Natural killer cell (primary cell): ENCODE measurements around the gene F2. TPM values are rescaled to one million over a fixed set of nuclear protein-coding genes. Genes with fewer than 3 reads are reported as not detected.

Experiments used
- ATAC-seq, 3 donors: fragments of 150-1000 bp in 2 of 3; fragments of 200-7000 bp in 1 of 3; cut with Tn5 transposase; 1 replicate in 1 of 3; 2 replicates in 2 of 3; pipeline ENCODE4 v1.10.0; 2021; ENCODE audit warnings: mild to moderate bottlenecking in 2 of 3, moderate library complexity in 2 of 3
- DNase-seq, 2 donors: peaks; one replicate each; pipeline versions ENCODE4 v3.0.0 to v3.0.0-alpha.2; 2013 to 2021; ENCODE audit warnings: mixed read lengths in 1 of 2
- H3K27ac ChIP-seq: one replicate; pipeline ENCODE4 v1.5.1; 2013; ENCODE audit warnings: mild to moderate bottlenecking, low read length
- H3K27me3 ChIP-seq: one replicate; pipeline ENCODE4 v1.6.1; 2013; ENCODE audit warnings: low read length; ENCODE audit not compliant: control insufficient read depth, insufficient read depth
- H3K36me3 ChIP-seq: one replicate; pipeline ENCODE4 v1.6.1; 2013; ENCODE audit warnings: low read length; ENCODE audit not compliant: control insufficient read depth, insufficient read depth
- H3K4me1 ChIP-seq: one replicate; pipeline ENCODE4 v1.6.1; 2013; ENCODE audit warnings: low read length; ENCODE audit not compliant: control insufficient read depth, insufficient read depth
- H3K4me3 ChIP-seq: one replicate; pipeline ENCODE4 v1.5.1; 2013; ENCODE audit warnings: low read length
- H3K9me3 ChIP-seq: one replicate; pipeline ENCODE4 v1.6.1; 2013; ENCODE audit warnings: low read length; ENCODE audit not compliant: control insufficient read depth, insufficient read depth
- H3K27ac Mint-ChIP-seq, 2 donors: one replicate each; pipeline ENCODE4 v1.8.0; 2022; ENCODE audit warnings: mild to moderate bottlenecking in 2 of 2, mixed read lengths in 2 of 2, moderate library complexity in 1 of 2
- H3K27me3 Mint-ChIP-seq, 2 donors: one replicate each; pipeline ENCODE4 v1.8.0; 2022; ENCODE audit warnings: low read depth in 2 of 2, mixed read lengths in 2 of 2
- H3K36me3 Mint-ChIP-seq: one replicate; pipeline ENCODE4 v1.8.0; 2022; ENCODE audit warnings: mixed read lengths
- H3K4me1 Mint-ChIP-seq, 2 donors: one replicate each; pipeline ENCODE4 v1.8.0; 2022; ENCODE audit warnings: mixed read lengths in 2 of 2
- H3K4me3 Mint-ChIP-seq: one replicate; pipeline ENCODE4 v1.8.0; 2022; ENCODE audit warnings: mild to moderate bottlenecking, moderate library complexity, mixed read lengths
- H3K9me3 Mint-ChIP-seq, 2 donors: one replicate each; pipeline ENCODE4 v1.8.0; 2022; ENCODE audit warnings: mixed read lengths in 2 of 2
- CTCF ChIP-seq: fragments of 200-600 bp; IDR thresholded peaks from one replicate; pipeline ENCODE4 v1.8.0; 2022; ENCODE audit warnings: antibody characterized with exemption
- WGBS: methylation state at CpG from one replicate; pipeline ENCODE4 v1.1.7; 2013; ENCODE audit warnings: missing lambda C conversion rate; ENCODE audit not compliant: insufficient coverage; 5-methylcytosine and 5-hydroxymethylcytosine counted together
- intact Hi-C: fragments of 100-400 bp; cut with micrococcal nuclease; formaldehyde crosslinking; loops from one replicate; pipeline ENCODE4 v1.14.2; 2022
- total RNA-seq, 4 donors: library from RNA; stranded (reverse); fragments of 120-200 nt in 1 of 4; gene quantifications; one replicate each; pipeline versions ENCODE4 v1.2.3 to v1.2.4, GENCODE V29; 2013 to 2022

The F2 gene
- total RNA-seq, 3 donors from 2014 or later (not counting 1 experiment from before 2014, with no cell fraction given): 0.14 TPM; not detected in 2

GRCh38 chr11:46686886-46687795, 31.9 kb upstream of the F2 start:
- Histone ChIP-seq H3K27ac (no peak overlapping the region), H3K36me3 (peaks cover 46% of the 10 kb centered on the region), H3K4me1 (no peaks in the 10 kb centered on the region), H3K4me3 (no peak overlapping the region), H3K9me3 (no peaks in the 10 kb centered on the region), H3K27me3 (no peaks in the 10 kb centered on the region)
- Mint-ChIP-seq H3K27ac (no peak overlapping the region), H3K27me3 (no peaks in the 10 kb centered on the region), H3K4me1 (peaks cover 0 to 6% of the 10 kb centered on the region in 2 donors), H3K4me3 (no peak overlapping the region), H3K36me3 (no peaks in the 10 kb centered on the region), H3K9me3 (no peaks in the 10 kb centered on the region)
- intact Hi-C loops: no loop called here
- DNase-seq (no peak), ATAC-seq (no peak)
- WGBS: 91% methylated on average over 15 of the region's 15 CpGs
- no peak for TF ChIP-seq CTCF

- Histone ChIP-seq H3K27me3 (no peaks in the 10 kb centered on the region), H3K9me3 (no peaks in the 10 kb centered on the region), H3K4me3 (no peak overlapping the region), H3K27ac (no peak overlapping the region), H3K36me3 (peaks cover 56% of the 10 kb centered on the region), H3K4me1 (peaks cover 19% of the 10 kb centered on the region)
- Mint-ChIP-seq H3K4me3 (no peak overlapping the region), H3K4me1 (peaks cover 9 to 21% of the 10 kb centered on the region in 2 donors), H3K36me3 (no peaks in the 10 kb centered on the region), H3K27me3 (no peaks in the 10 kb centered on the region), H3K27ac (peak overlapping the region in 1 of 2 donors; percentile 51), H3K9me3 (no peaks in the 10 kb centered on the region)
- WGBS: 95% methylated on average over 1 of the region's 1 CpG
- intact Hi-C loops: no loop called here
- DNase-seq: no peak
- no peak for ATAC-seq
- TF ChIP-seq CTCF: no peak
Measured at GRCh38 chr11:46690702-46691101, 28.3 kb upstream of the F2 start.

- Histone ChIP-seq H3K9me3 (no peaks in the 10 kb centered on the region), H3K27ac (no peak overlapping the region), H3K4me3 (no peak overlapping the region), H3K27me3 (no peaks in the 10 kb centered on the region), H3K36me3 (peaks cover 54% of the 10 kb centered on the region), H3K4me1 (peaks cover 24% of the 10 kb centered on the region)
- DNase-seq (no peak), ATAC-seq (no peak)
- peaks cover 10 to 30% of the 10 kb centered on the region in 2 donors for H3K4me1 Mint-ChIP-seq
- no peaks in the 10 kb centered on the region for H3K27me3 Mint-ChIP-seq
- WGBS: 95% methylated on average over 4 of the region's 4 CpGs
- no peak overlapping the region for H3K4me3 Mint-ChIP-seq
- H3K9me3 Mint-ChIP-seq: no peaks in the 10 kb centered on the region
- TF ChIP-seq CTCF: no peak
- intact Hi-C loops: no loop called here
- no peaks in the 10 kb centered on the region for H3K36me3 Mint-ChIP-seq
- H3K27ac Mint-ChIP-seq: no peak overlapping the region
Measured at GRCh38 chr11:46692450-46692849, 26.6 kb upstream of the F2 start.
